Hippocampal formation (tissue), 2 donors: ENCODE data around the gene HIVEP3.

Experiments
- DNase-seq, 2 donors: peaks; one replicate each; lab custom pipeline; 2025; lab: John Stamatoyannopoulos, UW

Gene HIVEP3

GRCh38 chr1:41468122-41468762 lies 450.5 kb downstream of the HIVEP3 start:
- no peak for DNase-seq

GRCh38 chr1:41467673-41468072 lies 451.0 kb downstream of the HIVEP3 start:
- DNase-seq: no peak

GRCh38 chr1:41466146-41466545 lies 452.6 kb downstream of the HIVEP3 start:
- DNase-seq: no peak

GRCh38 chr1:41465741-41466140 lies 453.0 kb downstream of the HIVEP3 start:
- no peak for DNase-seq

GRCh38 chr1:41464885-41465284 lies 453.8 kb downstream of the HIVEP3 start:
- DNase-seq: no peak

- DNase-seq: no peak
Observed at GRCh38 chr1:41463516-41463915, 455.2 kb downstream of the HIVEP3 start.

- DNase-seq: no peak
Observed at GRCh38 chr1:41462680-41463004, 456.1 kb downstream of the HIVEP3 start.

- no peak for DNase-seq
Observed at GRCh38 chr1:41461790-41462679, 456.7 kb downstream of the HIVEP3 start.

- DNase-seq: no peak
Observed at GRCh38 chr1:41456847-41457540, 461.7 kb downstream of the HIVEP3 start.
